SU-DHL-6 (cell line): ENCODE data around the gene PCDHB1.

Source experiments
- H2AFZ ChIP-seq: fragments of 200-600 bp; sonication (generic); 2 replicates; pipeline ENCODE4 v1.6.1; 2014; ENCODE audit warnings: low read depth, mild to moderate bottlenecking, moderate library complexity, mixed read lengths, antibody characterized with exemption, low read length; ENCODE audit not compliant: severe bottlenecking
- H3F3A ChIP-seq: fragments of 200-600 bp; shearing (Covaris generic); 2 replicates; pipeline ENCODE4 v1.6.0; 2016; ENCODE audit warnings: antibody characterized with exemption, mild to moderate bottlenecking; ENCODE audit not compliant: insufficient read depth
- H3K27ac ChIP-seq: fragments of 200-600 bp; sonication (generic); 2 replicates; pipeline ENCODE4 v1.5.1; 2016; ENCODE audit warnings: low read depth, mild to moderate bottlenecking, low read length, moderate library complexity, mixed read lengths
- H3K27me3 ChIP-seq: fragments of 200-600 bp; sonication (generic), shearing (Covaris generic); 2 replicates; pipeline ENCODE4 v1.6.0; 2014; ENCODE audit warnings: mild to moderate bottlenecking, low read length
- H3K36me3 ChIP-seq: fragments of 200-600 bp; sonication (generic); 2 replicates; pipeline ENCODE4 v1.6.1; 2014; ENCODE audit warnings: mild to moderate bottlenecking, low read length, mixed read lengths
- H3K4me2 ChIP-seq: fragments of 300-600, 200-600 bp; shearing (Covaris generic), sonication (generic); 2 replicates; pipeline ENCODE4 v1.6.0; 2014; ENCODE audit warnings: low read length, low read depth, mild to moderate bottlenecking; ENCODE audit not compliant: poor library complexity, severe bottlenecking
- H3K4me3 ChIP-seq: fragments of 200-600 bp; sonication (generic); 2 replicates; pipeline ENCODE4 v1.5.1; 2014; ENCODE audit warnings: antibody characterized with exemption, low read length, mild to moderate bottlenecking, mixed read lengths; ENCODE audit not compliant: insufficient read depth, poor library complexity, severe bottlenecking
- H3K79me2 ChIP-seq: fragments of 200-600 bp; sonication (generic); 2 replicates; pipeline ENCODE4 v1.6.1; 2014; ENCODE audit warnings: mild to moderate bottlenecking, low read length, moderate library complexity; ENCODE audit not compliant: insufficient read depth
- H3K9ac ChIP-seq: fragments of 200-600 bp; sonication (generic); 2 replicates; pipeline ENCODE4 v1.7.0; 2014; ENCODE audit warnings: mild to moderate bottlenecking, low read length
- H3K9me2 ChIP-seq: fragments of 200-600 bp; sonication (generic); replicated peaks from 2 replicates; pipeline ENCODE4 v1.6.1; 2014; ENCODE audit warnings: low read length; ENCODE audit not compliant: insufficient read depth
- H3K9me3 ChIP-seq: fragments of 200-600 bp; sonication (generic); 2 replicates; pipeline ENCODE4 v1.6.1; 2014; ENCODE audit warnings: low read length, mixed read lengths; ENCODE audit not compliant: insufficient read depth
- H4K20me1 ChIP-seq: fragments of 200-600 bp; sonication (generic); 2 replicates; pipeline ENCODE4 v1.6.1; 2014; ENCODE audit warnings: low read depth, mild to moderate bottlenecking, antibody characterized with exemption, low read length, moderate library complexity, mixed read lengths
- CTCF ChIP-seq: fragments of 200-600 bp; sonication (generic); IDR thresholded peaks from one replicate; pipeline ENCODE4 v1.5.1; 2017; ENCODE audit warnings: antibody characterized with exemption, mild to moderate bottlenecking, low read length, moderate library complexity; ENCODE audit not compliant: insufficient read depth, poor library complexity, severe bottlenecking
- EZH2phosphoT487 ChIP-seq: fragments of 200-600 bp; sonication (generic), shearing (Covaris generic); conservative IDR thresholded peaks from 2 replicates; pipeline ENCODE4 v1.6.1; 2018; ENCODE audit warnings: mild to moderate bottlenecking, antibody characterized with exemption, low read length, moderate library complexity, mixed read lengths

The PCDHB1 gene

GRCh38 chr5:141007791-141008190, 43.4 kb upstream of the PCDHB1 start:
- Histone ChIP-seq H3K36me3 (no peaks in the 10 kb centered on the region), H3K79me2 (no peaks in the 10 kb centered on the region), H4K20me1 (no peaks in the 10 kb centered on the region), H3K4me3 (no peak overlapping the region), H3K9me2 (no peaks in the 10 kb centered on the region), H3F3A (no peaks in the 10 kb centered on the region), H3K27me3 (no peaks in the 10 kb centered on the region), H3K27ac (no peak overlapping the region), H3K9me3 (no peaks in the 10 kb centered on the region), H3K9ac (no peak overlapping the region), H2AFZ (no peak overlapping the region), H3K4me2 (no peak overlapping the region)
- no peak for TF ChIP-seq EZH2phosphoT487
- no peak for TF ChIP-seq CTCF

GRCh38 chr5:141010047-141010793, 41.0 kb upstream of the PCDHB1 start:
- Histone ChIP-seq H3K27ac (no peak overlapping the region), H3K9me3 (no peaks in the 10 kb centered on the region), H2AFZ (no peak overlapping the region), H3K4me2 (no peak overlapping the region), H3K79me2 (no peaks in the 10 kb centered on the region), H3K9me2 (no peaks in the 10 kb centered on the region), H3K36me3 (no peaks in the 10 kb centered on the region), H3K4me3 (no peak overlapping the region), H3K27me3 (no peaks in the 10 kb centered on the region), H4K20me1 (no peaks in the 10 kb centered on the region), H3K9ac (no peak overlapping the region), H3F3A (no peaks in the 10 kb centered on the region)
- no peak for TF ChIP-seq CTCF
- no peak for TF ChIP-seq EZH2phosphoT487

- Histone ChIP-seq H3K36me3 (no peaks in the 10 kb centered on the region), H3K79me2 (no peaks in the 10 kb centered on the region), H3F3A (no peaks in the 10 kb centered on the region), H4K20me1 (no peaks in the 10 kb centered on the region), H3K27ac (no peak overlapping the region), H3K4me3 (no peak overlapping the region), H3K9me2 (no peaks in the 10 kb centered on the region), H3K9ac (no peak overlapping the region), H3K27me3 (no peaks in the 10 kb centered on the region), H3K4me2 (no peak overlapping the region), H3K9me3 (no peaks in the 10 kb centered on the region), H2AFZ (no peak overlapping the region)
- no peak for TF ChIP-seq CTCF
- no peak for TF ChIP-seq EZH2phosphoT487
Observed at GRCh38 chr5:141017943-141018342, 33.2 kb upstream of the PCDHB1 start.
